ENCODE data around the gene ZNF618. TPM values are rescaled to one million over a fixed set of nuclear protein-coding genes. Genes with fewer than 3 reads are reported as not detected.

The ZNF618 gene
- total RNA-seq, 2 donors from 2014 or later = 0.04 TPM; not detected in 1

GRCh38 chr9:113911850-113912557, 35.9 kb downstream of the ZNF618 start:
- Mint-ChIP-seq H3K4me1 (no peaks in the 10 kb centered on the region), H3K4me3 (no peak overlapping the region), H3K36me3 (ENCODE audit: low read depth) (no peaks in the 10 kb centered on the region), H3K27ac (no peak overlapping the region), H3K9me3 (no peaks in the 10 kb centered on the region), H3K27me3 (peaks cover 8% of the 10 kb centered on the region)
- ATAC-seq (replicated peaks) = no peak

- no peaks in the 10 kb centered on the region for H3K36me3 Mint-ChIP-seq (ENCODE audit: low read depth)
- peaks cover 8% of the 10 kb centered on the region for H3K27me3 Mint-ChIP-seq
- H3K27ac Mint-ChIP-seq = no peak overlapping the region
- no peaks in the 10 kb centered on the region for H3K9me3 Mint-ChIP-seq
- no peaks in the 10 kb centered on the region for H3K4me1 Mint-ChIP-seq
- H3K4me3 Mint-ChIP-seq = no peak overlapping the region
- no peak for ATAC-seq (replicated peaks)
Observed at GRCh38 chr9:113912816-113913215, 36.7 kb downstream of the ZNF618 start.

DNA sequence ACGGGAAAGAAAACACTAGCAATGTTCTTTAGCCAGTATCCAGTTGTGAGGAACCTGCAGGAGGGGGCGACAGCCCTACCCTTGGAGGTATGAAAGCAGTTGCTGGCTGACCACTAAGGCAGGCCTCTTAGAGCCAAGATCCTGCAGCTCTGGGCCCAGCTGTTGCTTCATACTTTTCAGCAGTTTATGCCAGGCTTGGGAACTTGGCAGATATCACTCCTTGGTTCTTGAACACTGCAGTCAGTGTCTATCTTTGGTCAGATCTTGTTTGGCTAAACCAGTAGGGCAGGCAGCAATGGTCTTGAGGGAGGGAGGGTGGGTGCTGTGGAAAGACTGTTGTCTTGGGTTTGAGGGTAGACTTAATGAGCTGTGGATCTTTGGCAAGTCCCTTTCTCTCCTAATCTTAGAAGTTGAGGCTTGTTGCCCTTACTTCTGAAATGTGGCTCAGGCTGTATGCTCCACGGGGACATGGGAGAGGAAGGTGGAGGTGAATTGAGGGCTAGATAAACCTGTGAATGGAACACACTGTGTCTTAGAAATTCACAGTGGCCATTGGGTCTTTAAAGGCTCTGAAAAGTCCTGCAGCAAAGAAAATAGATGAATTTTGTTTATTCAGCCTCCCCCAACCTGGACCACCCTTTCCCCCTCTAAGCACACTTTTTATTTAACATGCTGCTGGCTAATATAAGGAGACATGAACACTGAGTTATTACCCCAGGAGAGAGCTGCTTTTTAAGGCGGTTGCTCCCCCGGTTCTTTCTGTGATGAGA, 37.5 kb downstream of the ZNF618 start:
- Mint-ChIP-seq H3K36me3 (ENCODE audit: low read depth) (no peaks in the 10 kb centered on the region), H3K27ac (no peak overlapping the region), H3K4me1 (no peaks in the 10 kb centered on the region), H3K27me3 (peaks cover 8% of the 10 kb centered on the region), H3K9me3 (no peaks in the 10 kb centered on the region), H3K4me3 (no peak overlapping the region)
- no peak for ATAC-seq (replicated peaks)

- H3K4me3 Mint-ChIP-seq = no peak overlapping the region
- H3K9me3 Mint-ChIP-seq = no peaks in the 10 kb centered on the region
- no peak for ATAC-seq (replicated peaks)
Observed at GRCh38 chr9:113914517-113914916, 38.4 kb downstream of the ZNF618 start.

DNA sequence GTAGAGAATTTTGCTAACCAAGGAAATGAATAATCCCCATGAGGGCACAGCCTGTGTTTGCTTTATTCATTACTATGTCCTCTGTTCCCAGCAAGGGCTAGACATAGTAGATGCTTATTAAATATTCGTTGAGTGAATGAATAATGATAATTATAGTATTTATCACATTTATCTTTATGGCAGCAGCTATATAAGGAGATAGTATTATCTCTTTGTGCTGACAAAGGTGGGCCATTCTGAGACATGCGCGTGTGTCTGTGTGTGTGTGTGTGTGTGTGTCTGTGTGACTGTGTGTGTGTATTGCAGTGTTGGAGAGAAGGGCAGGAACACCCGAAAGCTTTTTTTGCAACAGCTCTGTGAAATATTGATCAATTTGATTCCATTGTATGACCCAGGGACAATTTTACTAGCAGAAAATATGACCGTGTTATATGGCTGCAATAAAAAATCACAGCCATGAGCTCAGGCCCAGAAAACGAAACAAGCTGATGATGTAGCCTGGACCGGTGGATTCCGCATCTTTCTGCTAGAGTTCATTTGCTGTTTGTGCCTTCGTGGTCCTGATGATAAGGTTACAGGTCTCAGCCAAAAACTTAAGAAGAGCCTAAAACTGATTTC, 39.8 kb downstream of the ZNF618 start:
- H3K27ac Mint-ChIP-seq = no peak overlapping the region
- no peaks in the 10 kb centered on the region for H3K27me3 Mint-ChIP-seq
- H3K9me3 Mint-ChIP-seq = no peaks in the 10 kb centered on the region
- no peak for ATAC-seq (replicated peaks)
- no peak overlapping the region for H3K4me3 Mint-ChIP-seq
- no peaks in the 10 kb centered on the region for H3K36me3 Mint-ChIP-seq (ENCODE audit: low read depth)
- H3K4me1 Mint-ChIP-seq = no peaks in the 10 kb centered on the region

More at GRCh38 chr9:113914517-113914916, 38.4 kb downstream of the ZNF618 start:
- Mint-ChIP-seq H3K36me3 (ENCODE audit: low read depth) (no peaks in the 10 kb centered on the region), H3K27me3 (peaks cover 3% of the 10 kb centered on the region), H3K4me1 (no peaks in the 10 kb centered on the region), H3K27ac (no peak overlapping the region)

DNA sequence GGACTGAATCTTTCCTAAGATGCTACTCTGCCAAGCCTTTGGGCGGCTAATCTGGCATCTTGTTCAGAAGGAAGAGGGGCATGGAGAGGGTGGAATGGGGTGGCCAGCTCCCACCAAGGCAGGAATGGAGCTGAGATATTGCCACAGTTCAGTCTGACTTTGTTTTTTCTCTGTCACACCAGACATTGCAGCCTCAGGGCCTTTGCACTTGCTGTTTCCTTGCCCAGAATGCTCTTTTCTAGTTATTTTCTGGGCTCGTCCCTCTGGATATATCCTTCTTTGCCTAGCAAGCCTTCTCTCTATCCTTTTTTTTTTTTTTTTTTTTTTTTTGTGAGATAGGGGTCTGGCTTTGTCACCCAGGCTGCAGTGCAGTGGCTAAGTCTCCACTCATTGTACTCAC, 40.8 kb downstream of the ZNF618 start:
- no peaks in the 10 kb centered on the region for H3K9me3 Mint-ChIP-seq

DNA sequence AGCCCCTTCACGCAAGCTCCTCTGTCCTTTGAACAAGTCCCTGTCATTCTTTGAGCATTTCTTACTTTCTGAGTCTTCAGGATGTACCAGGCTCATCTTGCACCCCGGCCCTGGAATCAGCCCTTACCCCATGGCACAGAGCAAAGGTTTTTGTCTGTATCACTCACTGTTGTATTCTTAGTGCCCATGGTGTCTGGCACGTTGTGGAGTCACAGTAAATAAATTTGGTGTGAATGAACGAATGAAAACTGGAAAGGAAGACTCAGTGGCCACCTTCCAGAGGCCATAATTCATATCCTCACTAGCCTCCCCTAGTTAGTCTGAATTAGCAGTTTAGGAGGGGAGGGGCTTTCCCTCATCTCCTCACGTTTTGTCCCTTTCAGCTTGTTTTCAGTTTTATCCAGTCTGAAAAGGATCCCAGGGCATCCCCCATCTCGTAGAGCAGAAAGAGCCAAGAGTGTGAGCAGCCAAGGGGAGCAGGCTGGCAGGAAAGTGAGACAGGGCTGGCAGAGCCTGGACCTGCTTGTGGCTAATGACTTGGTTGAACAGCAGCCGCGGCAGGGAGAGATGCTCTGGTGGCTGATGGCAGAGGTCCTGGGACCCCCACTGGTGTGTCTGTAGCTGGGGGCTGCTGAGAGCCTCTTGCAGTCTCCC, 42.7 kb downstream of the ZNF618 start:
- ATAC-seq (replicated peaks) = no peak
- H3K4me1 Mint-ChIP-seq = no peaks in the 10 kb centered on the region
- no peaks in the 10 kb centered on the region for H3K27me3 Mint-ChIP-seq
- H3K36me3 Mint-ChIP-seq (ENCODE audit: low read depth) = no peaks in the 10 kb centered on the region
- H3K27ac Mint-ChIP-seq = no peak overlapping the region
- H3K4me3 Mint-ChIP-seq = no peak overlapping the region
- H3K9me3 Mint-ChIP-seq = no peaks in the 10 kb centered on the region

More for the DNA sequence above, 40.8 kb downstream of the ZNF618 start:
- no peak for ATAC-seq (replicated peaks)
- H3K27ac Mint-ChIP-seq = no peak overlapping the region
- H3K4me3 Mint-ChIP-seq = no peak overlapping the region
- H3K27me3 Mint-ChIP-seq = no peaks in the 10 kb centered on the region
- H3K4me1 Mint-ChIP-seq = no peaks in the 10 kb centered on the region
- no peaks in the 10 kb centered on the region for H3K36me3 Mint-ChIP-seq (ENCODE audit: low read depth)

DNA sequence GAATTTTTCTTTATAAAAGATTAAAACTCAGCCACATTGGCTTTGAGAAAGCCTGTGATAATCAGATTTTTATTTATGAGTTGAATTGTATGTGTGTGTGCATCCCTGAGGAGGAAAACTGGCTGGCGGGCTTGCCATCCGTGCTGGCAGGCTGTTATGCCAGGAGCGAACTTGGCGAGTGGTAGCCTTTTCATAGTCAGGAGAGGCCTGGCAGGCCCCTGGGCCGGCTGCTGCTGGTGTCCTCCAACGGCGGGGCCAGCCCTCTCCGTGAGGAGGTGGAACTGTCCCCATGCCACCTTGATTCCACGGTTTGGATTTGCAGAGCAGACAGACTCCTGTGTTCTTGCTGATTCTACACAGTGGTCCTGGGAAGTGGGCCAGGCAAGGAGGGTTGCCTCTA, 43.3 kb downstream of the ZNF618 start:
- no peaks in the 10 kb centered on the region for H3K4me1 Mint-ChIP-seq
- no peak overlapping the region for H3K4me3 Mint-ChIP-seq
- no peak overlapping the region for H3K27ac Mint-ChIP-seq
- H3K9me3 Mint-ChIP-seq = peaks cover 1% of the 10 kb centered on the region
- no peaks in the 10 kb centered on the region for H3K27me3 Mint-ChIP-seq
- no peaks in the 10 kb centered on the region for H3K36me3 Mint-ChIP-seq (ENCODE audit: low read depth)
- ATAC-seq (replicated peaks) = no peak

DNA sequence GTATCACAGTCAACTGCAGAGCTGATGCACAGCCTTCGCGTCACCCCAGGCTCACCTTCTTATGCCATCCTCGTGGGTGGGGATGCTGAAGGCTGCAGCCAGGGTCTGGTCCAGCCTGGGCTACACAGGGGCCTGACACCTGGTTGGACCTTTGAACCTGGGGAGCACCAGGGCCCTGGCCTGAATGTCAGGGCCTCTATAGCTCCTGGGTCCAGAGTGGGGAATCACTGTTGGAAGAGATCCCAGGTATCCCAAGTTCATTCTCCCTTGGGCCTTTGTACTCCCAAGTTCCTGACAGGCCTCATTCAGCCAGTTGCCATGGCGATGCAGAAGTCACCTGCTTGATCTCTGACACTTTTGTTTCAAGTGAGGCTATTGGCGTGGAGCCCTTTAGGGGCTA, 43.8 kb downstream of the ZNF618 start:
- peaks cover 4% of the 10 kb centered on the region for H3K27me3 Mint-ChIP-seq
- H3K27ac Mint-ChIP-seq = no peak overlapping the region
- peaks cover 6% of the 10 kb centered on the region for H3K9me3 Mint-ChIP-seq
- no peak for ATAC-seq (replicated peaks)
- H3K4me3 Mint-ChIP-seq = no peak overlapping the region
- H3K4me1 Mint-ChIP-seq = no peaks in the 10 kb centered on the region
- H3K36me3 Mint-ChIP-seq (ENCODE audit: low read depth) = no peaks in the 10 kb centered on the region

DNA sequence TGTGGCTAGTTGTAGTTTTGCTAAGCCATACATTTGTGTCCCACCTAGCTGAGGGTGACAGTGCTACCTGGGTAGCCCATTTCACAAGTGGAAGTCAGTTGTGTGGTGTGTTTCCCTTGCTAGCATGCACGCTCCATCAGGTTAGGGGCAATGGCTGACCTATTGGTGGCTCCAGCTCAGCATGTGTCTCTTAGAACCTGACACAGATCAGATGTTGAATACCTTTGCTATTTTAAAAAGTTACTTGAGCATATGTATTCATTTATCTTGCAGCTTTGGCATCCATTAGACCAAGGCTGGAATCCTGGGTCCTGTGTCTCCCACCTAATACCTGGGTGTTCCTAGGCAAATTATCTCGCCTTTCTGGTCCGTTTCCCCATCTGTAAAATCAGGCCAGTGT, 44.8 kb downstream of the ZNF618 start:
- peaks cover 7% of the 10 kb centered on the region for H3K9me3 Mint-ChIP-seq
- no peak overlapping the region for H3K27ac Mint-ChIP-seq
- H3K36me3 Mint-ChIP-seq (ENCODE audit: low read depth) = no peaks in the 10 kb centered on the region

DNA sequence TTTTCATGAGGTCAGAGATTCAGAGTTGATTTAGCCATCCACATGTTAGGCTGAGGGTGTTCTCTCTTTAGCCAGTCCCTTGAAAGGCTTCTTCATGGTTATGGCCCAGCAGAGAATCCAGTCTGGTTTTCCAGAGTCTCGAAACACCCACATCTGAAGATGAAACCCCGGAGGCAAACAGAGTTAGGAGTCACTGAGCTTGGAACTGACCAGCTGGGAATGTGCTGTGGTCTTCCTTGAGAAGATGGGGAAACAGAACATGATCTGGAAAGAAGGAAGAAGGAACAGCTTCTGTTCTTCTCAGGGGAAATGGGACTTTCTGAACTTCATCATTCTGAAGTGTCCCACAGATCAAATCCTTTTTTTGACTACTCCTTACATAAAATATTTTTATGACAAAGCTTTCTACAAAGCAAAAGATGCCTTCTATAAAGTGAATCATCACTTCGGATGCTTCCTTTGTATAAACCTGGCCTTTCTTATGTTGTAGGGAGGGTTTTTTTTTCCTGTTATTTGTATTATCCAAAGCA, 45.4 kb downstream of the ZNF618 start:
- peaks cover 5% of the 10 kb centered on the region for H3K27me3 Mint-ChIP-seq
- no peak overlapping the region for H3K4me3 Mint-ChIP-seq
- H3K9me3 Mint-ChIP-seq = peaks cover 7% of the 10 kb centered on the region
- H3K27ac Mint-ChIP-seq = no peak overlapping the region
- H3K36me3 Mint-ChIP-seq (ENCODE audit: low read depth) = no peaks in the 10 kb centered on the region
- ATAC-seq (replicated peaks) = no peak
- H3K4me1 Mint-ChIP-seq = no peaks in the 10 kb centered on the region

More for the DNA sequence above, 44.8 kb downstream of the ZNF618 start:
- Mint-ChIP-seq H3K27me3 (peaks cover 5% of the 10 kb centered on the region), H3K4me3 (no peak overlapping the region), H3K4me1 (no peaks in the 10 kb centered on the region)
- no peak for ATAC-seq (replicated peaks)

- Mint-ChIP-seq H3K36me3 (ENCODE audit: low read depth) (no peaks in the 10 kb centered on the region), H3K4me3 (no peak overlapping the region), H3K9me3 (peaks cover 7% of the 10 kb centered on the region), H3K27ac (no peak overlapping the region), H3K27me3 (peaks cover 5% of the 10 kb centered on the region), H3K4me1 (no peaks in the 10 kb centered on the region)
- ATAC-seq (replicated peaks) = no peak
Observed at GRCh38 chr9:113922160-113922559, 46.1 kb downstream of the ZNF618 start.

- peaks cover 7% of the 10 kb centered on the region for H3K9me3 Mint-ChIP-seq
- H3K4me3 Mint-ChIP-seq = no peak overlapping the region
- H3K27ac Mint-ChIP-seq = no peak overlapping the region
- no peaks in the 10 kb centered on the region for H3K36me3 Mint-ChIP-seq (ENCODE audit: low read depth)
- peaks cover 10% of the 10 kb centered on the region for H3K27me3 Mint-ChIP-seq
- no peak for ATAC-seq (replicated peaks)
- H3K4me1 Mint-ChIP-seq = no peaks in the 10 kb centered on the region
Observed at GRCh38 chr9:113926211-113926610, 50.1 kb downstream of the ZNF618 start.

GRCh38 chr9:113927277-113927676, 51.2 kb downstream of the ZNF618 start:
- H3K4me3 Mint-ChIP-seq = no peak overlapping the region
- H3K4me1 Mint-ChIP-seq = no peaks in the 10 kb centered on the region
- no peak for ATAC-seq (replicated peaks)
- no peaks in the 10 kb centered on the region for H3K36me3 Mint-ChIP-seq (ENCODE audit: low read depth)
- H3K27ac Mint-ChIP-seq = no peak overlapping the region
- H3K9me3 Mint-ChIP-seq = peaks cover 7% of the 10 kb centered on the region
- peaks cover 10% of the 10 kb centered on the region for H3K27me3 Mint-ChIP-seq
